ENCODE data around the gene ACTA1.

GRCh38 chr1:229479660-229480399 is 45.9 kb upstream of the ACTA1 start:
- TF ChIP-seq CTCF (conservative IDR thresholded peaks at IDR 0.05) (no peak), ZFX (IDR thresholded peaks at IDR 0.05) (no peak)
